Endothelial cell of umbilical vein (primary cell): ENCODE data around the gene EIF2S2.

ENCODE experiments used
- JUN ChIP-seq: IDR thresholded peaks from 2 replicates; pipeline ENCODE4 v1.6.1; 2011; ENCODE audit warnings: borderline replicate concordance, low read depth; ENCODE audit not compliant: insufficient read length, insufficient read depth
- POLR2AphosphoS5 ChIP-seq: IDR thresholded peaks from 2 replicates; pipeline ENCODE4 v1.6.1; 2012; ENCODE audit warnings: low read depth, mild to moderate bottlenecking, control low read depth, low read length, moderate library complexity; ENCODE audit not compliant: insufficient read depth
- TF ChIP-seq, protein P1 (sequence below), 2 donors: IDR thresholded peaks; 1 replicate in 1 of 2; 2 replicates in 1 of 2; pipeline ENCODE4 v1.5.1; 2011; ENCODE audit warnings: low read length in 2 of 2, mild to moderate bottlenecking in 2 of 2, moderate library complexity in 2 of 2, control low read depth in 1 of 2, inconsistent platforms in 1 of 2, low read depth in 1 of 2; ENCODE audit not compliant: insufficient read depth in 1 of 2; ENCODE audit errors: extremely low read depth in 1 of 2

DNA sequence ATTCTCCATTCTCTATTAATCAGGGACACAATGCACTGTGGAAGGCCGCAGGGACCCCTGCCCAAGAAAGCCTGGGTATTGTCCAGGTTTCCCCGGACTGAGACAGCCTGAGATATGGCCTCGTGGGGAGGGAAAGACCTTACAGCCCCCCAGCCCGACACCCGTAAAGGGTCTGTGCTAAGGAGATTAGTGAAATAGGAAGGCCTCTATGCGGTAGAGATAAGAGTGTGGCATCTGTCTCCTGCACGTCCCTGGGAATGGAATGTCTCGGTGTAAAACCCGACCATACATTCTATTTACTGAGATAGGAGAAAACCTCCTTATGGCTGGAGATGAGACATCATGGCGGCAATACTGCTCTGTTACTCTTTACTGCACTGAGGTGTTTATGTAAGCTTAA, 15.7 kb upstream of the EIF2S2 start:
- TF ChIP-seq, protein P1, sequence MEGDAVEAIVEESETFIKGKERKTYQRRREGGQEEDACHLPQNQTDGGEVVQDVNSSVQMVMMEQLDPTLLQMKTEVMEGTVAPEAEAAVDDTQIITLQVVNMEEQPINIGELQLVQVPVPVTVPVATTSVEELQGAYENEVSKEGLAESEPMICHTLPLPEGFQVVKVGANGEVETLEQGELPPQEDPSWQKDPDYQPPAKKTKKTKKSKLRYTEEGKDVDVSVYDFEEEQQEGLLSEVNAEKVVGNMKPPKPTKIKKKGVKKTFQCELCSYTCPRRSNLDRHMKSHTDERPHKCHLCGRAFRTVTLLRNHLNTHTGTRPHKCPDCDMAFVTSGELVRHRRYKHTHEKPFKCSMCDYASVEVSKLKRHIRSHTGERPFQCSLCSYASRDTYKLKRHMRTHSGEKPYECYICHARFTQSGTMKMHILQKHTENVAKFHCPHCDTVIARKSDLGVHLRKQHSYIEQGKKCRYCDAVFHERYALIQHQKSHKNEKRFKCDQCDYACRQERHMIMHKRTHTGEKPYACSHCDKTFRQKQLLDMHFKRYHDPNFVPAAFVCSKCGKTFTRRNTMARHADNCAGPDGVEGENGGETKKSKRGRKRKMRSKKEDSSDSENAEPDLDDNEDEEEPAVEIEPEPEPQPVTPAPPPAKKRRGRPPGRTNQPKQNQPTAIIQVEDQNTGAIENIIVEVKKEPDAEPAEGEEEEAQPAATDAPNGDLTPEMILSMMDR (IDR thresholded peaks at IDR 0.05; ENCODE audit: extremely low read depth in 1 of 2, insufficient read depth in 1 of 2, low read depth in 1 of 2, low read length in 2 of 2), result no peak
- no peak for TF ChIP-seq JUN
- no peak for TF ChIP-seq POLR2AphosphoS5
